ENCODE measurements around the gene TOM1L2.

GRCh38 chr17:17849845-17850373 lies 122.3 kb downstream of the TOM1L2 start:
- TF ChIP-seq, protein P1, sequence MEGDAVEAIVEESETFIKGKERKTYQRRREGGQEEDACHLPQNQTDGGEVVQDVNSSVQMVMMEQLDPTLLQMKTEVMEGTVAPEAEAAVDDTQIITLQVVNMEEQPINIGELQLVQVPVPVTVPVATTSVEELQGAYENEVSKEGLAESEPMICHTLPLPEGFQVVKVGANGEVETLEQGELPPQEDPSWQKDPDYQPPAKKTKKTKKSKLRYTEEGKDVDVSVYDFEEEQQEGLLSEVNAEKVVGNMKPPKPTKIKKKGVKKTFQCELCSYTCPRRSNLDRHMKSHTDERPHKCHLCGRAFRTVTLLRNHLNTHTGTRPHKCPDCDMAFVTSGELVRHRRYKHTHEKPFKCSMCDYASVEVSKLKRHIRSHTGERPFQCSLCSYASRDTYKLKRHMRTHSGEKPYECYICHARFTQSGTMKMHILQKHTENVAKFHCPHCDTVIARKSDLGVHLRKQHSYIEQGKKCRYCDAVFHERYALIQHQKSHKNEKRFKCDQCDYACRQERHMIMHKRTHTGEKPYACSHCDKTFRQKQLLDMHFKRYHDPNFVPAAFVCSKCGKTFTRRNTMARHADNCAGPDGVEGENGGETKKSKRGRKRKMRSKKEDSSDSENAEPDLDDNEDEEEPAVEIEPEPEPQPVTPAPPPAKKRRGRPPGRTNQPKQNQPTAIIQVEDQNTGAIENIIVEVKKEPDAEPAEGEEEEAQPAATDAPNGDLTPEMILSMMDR (IDR thresholded peaks at IDR 0.05; ENCODE audit: low read depth, low read length, poor library complexity, severe bottlenecking): peak; percentile 51
- TF ChIP-seq EZH2phosphoT487 (IDR thresholded peaks at IDR 0.05; ENCODE audit: borderline replicate concordance, low read length): no peak
